ENCODE data around the gene OBP2A. TPM values are rescaled to one million over a fixed set of nuclear protein-coding genes. Genes with fewer than 3 reads are reported as not detected.
"Not testable (repeated sequence)": the region's sequence is repeated elsewhere in the genome, so short reads cannot be mapped to it uniquely, and the experiment has no call there.

The OBP2A gene
- total RNA-seq, 2 experiments from 2014 or later, result not detected

DNA sequence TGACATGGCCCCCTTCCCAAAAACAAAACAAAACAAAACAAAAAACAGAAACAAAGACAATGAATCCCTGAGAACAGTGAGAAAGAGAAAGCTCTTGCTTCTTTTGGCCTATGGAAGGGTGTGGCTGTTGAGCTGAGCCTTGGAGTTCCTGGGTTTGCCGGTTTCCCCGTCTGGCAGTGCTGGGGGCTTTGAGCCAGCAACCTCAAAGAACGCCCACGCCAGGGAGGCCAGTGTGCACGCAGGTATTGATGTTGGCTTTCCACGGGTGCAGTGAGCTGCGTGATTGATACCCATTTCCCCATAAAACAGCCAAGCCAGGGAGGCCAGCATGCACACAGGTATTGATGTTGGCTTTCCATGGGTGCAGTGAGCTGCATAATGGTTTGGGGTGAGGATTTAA, 33.0 kb upstream of the OBP2A start:
- H3K36me3 ChIP-seq (ENCODE audit: insufficient read depth, low read length), result no peaks in the 10 kb centered on the region
- intact Hi-C loops (cut with micrococcal nuclease; ENCODE audit: unreplicated experiment), result no loop called here
- no peaks in the 10 kb centered on the region for H4K20me1 ChIP-seq (ENCODE audit: insufficient read depth, low read length)
- TF ChIP-seq EZH2phosphoT487 (IDR thresholded peaks at IDR 0.05; ENCODE audit: borderline replicate concordance, low read depth, low read length) (no peak), CTCF (conservative IDR thresholded peaks at IDR 0.05; ENCODE audit: low read length) (no peak)
- no peak overlapping the region for H3K4me2 ChIP-seq (ENCODE audit: low read length)
- no peaks in the 10 kb centered on the region for H3K4me1 ChIP-seq (ENCODE audit: insufficient read depth, low read length, poor library complexity, severe bottlenecking)
- ChIA-PET CTCF (ENCODE audit: unreplicated experiment) (no interaction called here), POLR2A (no interaction called here)
- H3K9me3 ChIP-seq (ENCODE audit: low read length), result no peaks in the 10 kb centered on the region
- no peak overlapping the region for H3K4me3 ChIP-seq (ENCODE audit: low read depth, low read length, poor library complexity, severe bottlenecking)
- DNase-seq (ENCODE audit: low spot score), result no peak
- H3K9me2 ChIP-seq (ENCODE audit: insufficient read depth, low read length), result no peaks in the 10 kb centered on the region
- no peaks in the 10 kb centered on the region for H3K79me2 ChIP-seq (ENCODE audit: insufficient read depth, low read depth, low read length)
- BruUV-seq (replicated peaks), result no TSS peak
- H2AFZ ChIP-seq (ENCODE audit: low read length), result no peak overlapping the region
- H3K27ac ChIP-seq (ENCODE audit: low read depth, low read length, poor library complexity, severe bottlenecking), result no peak overlapping the region

- POLR2A ChIA-PET, result no interaction called here
- no peak for TF ChIP-seq EZH2phosphoT487 (IDR thresholded peaks at IDR 0.05; ENCODE audit: borderline replicate concordance, low read depth, low read length)
- no peak for TF ChIP-seq CTCF (conservative IDR thresholded peaks at IDR 0.05; ENCODE audit: low read length)
- intact Hi-C loops (cut with micrococcal nuclease; ENCODE audit: unreplicated experiment), result no loop called here
Measured at GRCh38 chr9:135513351-135513846, 32.5 kb upstream of the OBP2A start.

DNA sequence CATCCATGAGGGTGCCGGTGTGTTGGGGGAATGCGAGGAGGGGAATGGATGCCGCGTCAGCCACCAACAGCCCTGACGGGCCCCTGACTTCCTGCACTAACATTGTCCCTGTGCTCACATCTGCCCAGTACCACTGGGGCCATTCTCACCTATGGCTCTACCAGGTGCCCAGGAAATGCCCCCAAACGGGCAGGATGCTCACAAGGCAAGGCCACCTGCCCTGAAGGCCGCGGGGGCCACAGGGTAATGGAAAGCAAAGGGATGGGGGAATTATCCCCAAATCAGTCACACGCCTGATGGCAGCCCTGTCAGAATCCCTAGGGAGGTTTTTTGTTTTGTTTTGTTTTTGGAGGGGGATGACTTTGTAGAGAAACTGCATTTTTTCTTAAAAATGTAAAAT, 32.0 kb upstream of the OBP2A start:
- H3K27ac ChIP-seq (ENCODE audit: low read depth, low read length, poor library complexity, severe bottlenecking); CTCF ChIA-PET (ENCODE audit: unreplicated experiment); intact Hi-C loops (cut with micrococcal nuclease; ENCODE audit: unreplicated experiment); H3K9me2 ChIP-seq (ENCODE audit: insufficient read depth, low read length); H3K4me1 ChIP-seq (ENCODE audit: insufficient read depth, low read length, poor library complexity, severe bottlenecking); BruUV-seq (replicated peaks); H3K4me2 ChIP-seq (ENCODE audit: low read length); DNase-seq (ENCODE audit: low spot score); H3K36me3 ChIP-seq (ENCODE audit: insufficient read depth, low read length); H4K20me1 ChIP-seq (ENCODE audit: insufficient read depth, low read length); H3K9me3 ChIP-seq (ENCODE audit: low read length); H3K79me2 ChIP-seq (ENCODE audit: insufficient read depth, low read depth, low read length); H3K4me3 ChIP-seq (ENCODE audit: low read depth, low read length, poor library complexity, severe bottlenecking); H2AFZ ChIP-seq (ENCODE audit: low read length): not testable (repeated sequence)
- POLR2A ChIA-PET, result interaction anchor here (0.6 kb wide), 1 partner anchor 1339 kb away, joined by 3 read pairs; no protein-coding TSS in a partner anchor

More at GRCh38 chr9:135513351-135513846, 32.5 kb upstream of the OBP2A start:
- no peaks in the 10 kb centered on the region for H3K9me2 ChIP-seq (ENCODE audit: insufficient read depth, low read length)
- no peak overlapping the region for H2AFZ ChIP-seq (ENCODE audit: low read length)
- H3K4me1 ChIP-seq (ENCODE audit: insufficient read depth, low read length, poor library complexity, severe bottlenecking), result no peaks in the 10 kb centered on the region
- no peaks in the 10 kb centered on the region for H3K79me2 ChIP-seq (ENCODE audit: insufficient read depth, low read depth, low read length)
- H3K36me3 ChIP-seq (ENCODE audit: insufficient read depth, low read length), result no peaks in the 10 kb centered on the region
- H3K27ac ChIP-seq (ENCODE audit: low read depth, low read length, poor library complexity, severe bottlenecking), result no peak overlapping the region
- H4K20me1 ChIP-seq (ENCODE audit: insufficient read depth, low read length), result no peaks in the 10 kb centered on the region
- DNase-seq (ENCODE audit: low spot score), result no peak
- no peak overlapping the region for H3K4me2 ChIP-seq (ENCODE audit: low read length)
- CTCF ChIA-PET (ENCODE audit: unreplicated experiment), result no interaction called here
- BruUV-seq (replicated peaks), result no TSS peak
- H3K4me3 ChIP-seq (ENCODE audit: low read depth, low read length, poor library complexity, severe bottlenecking), result no peak overlapping the region
- no peaks in the 10 kb centered on the region for H3K9me3 ChIP-seq (ENCODE audit: low read length)
